Measurements from ENCODE around the gene LDLRAD4.

The LDLRAD4 gene

GRCh38 chr18:13309748-13310670 lies 91.4 kb downstream of the LDLRAD4 start:
- Histone ChIP-seq H3K27ac (ENCODE audit: low read depth, low read length) (no peak overlapping the region), H3K36me3 (ENCODE audit: control insufficient read depth in 5 of 5, insufficient read depth in 5 of 5, low read length in 5 of 5) (peaks cover 0 to 10% (median 3%) of the 10 kb centered on the region in 5 donors), H3K4me3 (ENCODE audit: low read depth in 1 of 5, low read length in 5 of 5) (no peak overlapping the region), H3K4me1 (ENCODE audit: control insufficient read depth in 5 of 5, insufficient read depth in 5 of 5, low read length in 5 of 5) (peaks cover 0 to 6% (median 4%) of the 10 kb centered on the region in 5 donors), H3K27me3 (ENCODE audit: control insufficient read depth in 5 of 5, insufficient read depth in 4 of 5, low read length in 5 of 5) (no peaks in the 10 kb centered on the region), H3K9me3 (ENCODE audit: control insufficient read depth in 5 of 5, low read length in 5 of 5) (no peaks in the 10 kb centered on the region), H3K9ac (ENCODE audit: low read length in 5 of 5) (no peak overlapping the region)

GRCh38 chr18:13311193-13311592 lies 92.6 kb downstream of the LDLRAD4 start:
- H3K4me1 ChIP-seq (ENCODE audit: control insufficient read depth in 5 of 5, insufficient read depth in 5 of 5, low read length in 5 of 5), result peaks cover 0 to 6% (median 4%) of the 10 kb centered on the region in 5 donors
- H3K36me3 ChIP-seq (ENCODE audit: control insufficient read depth in 5 of 5, insufficient read depth in 5 of 5, low read length in 5 of 5), result peaks cover 0 to 10% (median 3%) of the 10 kb centered on the region in 5 donors
- H3K9ac ChIP-seq (ENCODE audit: low read length in 5 of 5), result no peak overlapping the region
- no peak overlapping the region for H3K4me3 ChIP-seq (ENCODE audit: low read depth in 1 of 5, low read length in 5 of 5)
- H3K9me3 ChIP-seq (ENCODE audit: control insufficient read depth in 5 of 5, low read length in 5 of 5), result peaks cover 0 to 5% (median 5%) of the 10 kb centered on the region in 5 donors
- H3K27me3 ChIP-seq (ENCODE audit: control insufficient read depth in 5 of 5, insufficient read depth in 4 of 5, low read length in 5 of 5), result no peaks in the 10 kb centered on the region
- H3K27ac ChIP-seq (ENCODE audit: low read depth, low read length), result no peak overlapping the region

- Histone ChIP-seq H3K4me1 (ENCODE audit: control insufficient read depth in 5 of 5, insufficient read depth in 5 of 5, low read length in 5 of 5) (no peaks in the 10 kb centered on the region), H3K27ac (ENCODE audit: low read depth, low read length) (no peak overlapping the region), H3K27me3 (ENCODE audit: control insufficient read depth in 5 of 5, insufficient read depth in 4 of 5, low read length in 5 of 5) (no peaks in the 10 kb centered on the region), H3K36me3 (ENCODE audit: control insufficient read depth in 5 of 5, insufficient read depth in 5 of 5, low read length in 5 of 5) (peaks cover 0 to 10% (median 3%) of the 10 kb centered on the region in 5 donors), H3K9ac (ENCODE audit: low read length in 5 of 5) (no peak overlapping the region), H3K4me3 (ENCODE audit: low read depth in 1 of 5, low read length in 5 of 5) (no peak overlapping the region), H3K9me3 (ENCODE audit: control insufficient read depth in 5 of 5, low read length in 5 of 5) (peaks cover 0 to 10% (median 9%) of the 10 kb centered on the region in 5 donors)
Observed at GRCh38 chr18:13312515-13312914, 94.0 kb downstream of the LDLRAD4 start.

GRCh38 chr18:13313006-13313686 lies 94.6 kb downstream of the LDLRAD4 start:
- H3K4me3 ChIP-seq (ENCODE audit: low read depth in 1 of 5, low read length in 5 of 5), result no peak overlapping the region
- peaks cover 0 to 10% (median 3%) of the 10 kb centered on the region in 5 donors for H3K36me3 ChIP-seq (ENCODE audit: control insufficient read depth in 5 of 5, insufficient read depth in 5 of 5, low read length in 5 of 5)
- peaks cover 0 to 10% (median 9%) of the 10 kb centered on the region in 5 donors for H3K9me3 ChIP-seq (ENCODE audit: control insufficient read depth in 5 of 5, low read length in 5 of 5)
- H3K9ac ChIP-seq (ENCODE audit: low read length in 5 of 5), result no peak overlapping the region
- no peaks in the 10 kb centered on the region for H3K27me3 ChIP-seq (ENCODE audit: control insufficient read depth in 5 of 5, insufficient read depth in 4 of 5, low read length in 5 of 5)
- no peaks in the 10 kb centered on the region for H3K4me1 ChIP-seq (ENCODE audit: control insufficient read depth in 5 of 5, insufficient read depth in 5 of 5, low read length in 5 of 5)
- no peak overlapping the region for H3K27ac ChIP-seq (ENCODE audit: low read depth, low read length)

GRCh38 chr18:13315000-13315399 lies 96.4 kb downstream of the LDLRAD4 start:
- no peak overlapping the region for H3K9ac ChIP-seq (ENCODE audit: low read length in 5 of 5)
- no peak overlapping the region for H3K27ac ChIP-seq (ENCODE audit: low read depth, low read length)
- no peak overlapping the region for H3K4me3 ChIP-seq (ENCODE audit: low read depth in 1 of 5, low read length in 5 of 5)
- H3K4me1 ChIP-seq (ENCODE audit: control insufficient read depth in 5 of 5, insufficient read depth in 5 of 5, low read length in 5 of 5), result peaks cover 0 to 8% (median 6%) of the 10 kb centered on the region in 5 donors
- H3K9me3 ChIP-seq (ENCODE audit: control insufficient read depth in 5 of 5, low read length in 5 of 5), result peaks cover 0 to 10% (median 9%) of the 10 kb centered on the region in 5 donors
- no peaks in the 10 kb centered on the region for H3K27me3 ChIP-seq (ENCODE audit: control insufficient read depth in 5 of 5, insufficient read depth in 4 of 5, low read length in 5 of 5)
- peaks cover 0 to 10% (median 3%) of the 10 kb centered on the region in 5 donors for H3K36me3 ChIP-seq (ENCODE audit: control insufficient read depth in 5 of 5, insufficient read depth in 5 of 5, low read length in 5 of 5)

GRCh38 chr18:13316063-13316462 lies 97.5 kb downstream of the LDLRAD4 start:
- peaks cover 0 to 12% (median 10%) of the 10 kb centered on the region in 5 donors for H3K4me1 ChIP-seq (ENCODE audit: control insufficient read depth in 5 of 5, insufficient read depth in 5 of 5, low read length in 5 of 5)
- H3K9ac ChIP-seq (ENCODE audit: low read length in 5 of 5), result no peak overlapping the region
- peaks cover 0 to 10% (median 2%) of the 10 kb centered on the region in 5 donors for H3K36me3 ChIP-seq (ENCODE audit: control insufficient read depth in 5 of 5, insufficient read depth in 5 of 5, low read length in 5 of 5)
- H3K9me3 ChIP-seq (ENCODE audit: control insufficient read depth in 5 of 5, low read length in 5 of 5), result peaks cover 0 to 10% (median 9%) of the 10 kb centered on the region in 5 donors
- no peak overlapping the region for H3K27ac ChIP-seq (ENCODE audit: low read depth, low read length)
- no peaks in the 10 kb centered on the region for H3K27me3 ChIP-seq (ENCODE audit: control insufficient read depth in 5 of 5, insufficient read depth in 4 of 5, low read length in 5 of 5)
- H3K4me3 ChIP-seq (ENCODE audit: low read depth in 1 of 5, low read length in 5 of 5), result no peak overlapping the region

GRCh38 chr18:13317801-13318200 lies 99.2 kb downstream of the LDLRAD4 start:
- no peaks in the 10 kb centered on the region for H3K27me3 ChIP-seq (ENCODE audit: control insufficient read depth in 5 of 5, insufficient read depth in 4 of 5, low read length in 5 of 5)
- H3K36me3 ChIP-seq (ENCODE audit: control insufficient read depth in 5 of 5, insufficient read depth in 5 of 5, low read length in 5 of 5), result peaks cover 0 to 7% (median 2%) of the 10 kb centered on the region in 5 donors
- no peak overlapping the region for H3K9ac ChIP-seq (ENCODE audit: low read length in 5 of 5)
- peaks cover 0 to 12% (median 10%) of the 10 kb centered on the region in 5 donors for H3K4me1 ChIP-seq (ENCODE audit: control insufficient read depth in 5 of 5, insufficient read depth in 5 of 5, low read length in 5 of 5)
- H3K4me3 ChIP-seq (ENCODE audit: low read depth in 1 of 5, low read length in 5 of 5), result no peak overlapping the region
- no peak overlapping the region for H3K27ac ChIP-seq (ENCODE audit: low read depth, low read length)
- peaks cover 0 to 10% (median 9%) of the 10 kb centered on the region in 5 donors for H3K9me3 ChIP-seq (ENCODE audit: control insufficient read depth in 5 of 5, low read length in 5 of 5)

GRCh38 chr18:13318731-13319501 lies 100.4 kb downstream of the LDLRAD4 start:
- H3K9me3 ChIP-seq (ENCODE audit: control insufficient read depth in 5 of 5, low read length in 5 of 5), result peaks cover 0 to 10% (median 9%) of the 10 kb centered on the region in 5 donors
- H3K4me3 ChIP-seq (ENCODE audit: low read depth in 1 of 5, low read length in 5 of 5), result no peak overlapping the region
- peaks cover 0 to 12% (median 10%) of the 10 kb centered on the region in 5 donors for H3K4me1 ChIP-seq (ENCODE audit: control insufficient read depth in 5 of 5, insufficient read depth in 5 of 5, low read length in 5 of 5)
- H3K9ac ChIP-seq (ENCODE audit: low read length in 5 of 5), result no peak overlapping the region
- no peaks in the 10 kb centered on the region for H3K27me3 ChIP-seq (ENCODE audit: control insufficient read depth in 5 of 5, insufficient read depth in 4 of 5, low read length in 5 of 5)
- H3K27ac ChIP-seq (ENCODE audit: low read depth, low read length), result peak overlapping the region; percentile 29
- H3K36me3 ChIP-seq (ENCODE audit: control insufficient read depth in 5 of 5, insufficient read depth in 5 of 5, low read length in 5 of 5), result peaks cover 0 to 3% (median 0%) of the 10 kb centered on the region in 5 donors

GRCh38 chr18:13319629-13320028 lies 101.1 kb downstream of the LDLRAD4 start:
- H3K27me3 ChIP-seq (ENCODE audit: control insufficient read depth in 5 of 5, insufficient read depth in 4 of 5, low read length in 5 of 5), result no peaks in the 10 kb centered on the region
- H3K4me3 ChIP-seq (ENCODE audit: low read depth in 1 of 5, low read length in 5 of 5), result no peak overlapping the region
- H3K4me1 ChIP-seq (ENCODE audit: control insufficient read depth in 5 of 5, insufficient read depth in 5 of 5, low read length in 5 of 5), result peaks cover 0 to 12% (median 10%) of the 10 kb centered on the region in 5 donors
- peaks cover 0 to 10% (median 9%) of the 10 kb centered on the region in 5 donors for H3K9me3 ChIP-seq (ENCODE audit: control insufficient read depth in 5 of 5, low read length in 5 of 5)
- H3K9ac ChIP-seq (ENCODE audit: low read length in 5 of 5), result no peak overlapping the region
- H3K36me3 ChIP-seq (ENCODE audit: control insufficient read depth in 5 of 5, insufficient read depth in 5 of 5, low read length in 5 of 5), result no peaks in the 10 kb centered on the region
- H3K27ac ChIP-seq (ENCODE audit: low read depth, low read length), result peak overlapping the region; percentile 29
